Stomach (tissue), 4 donors: ENCODE data around the gene CRYBA2.

Experiments used
- CTCF ChIP-seq, 7 experiments: fragments of 450-650 bp in 4 of 7; fragments of 200-600 bp in 3 of 7; sonication (generic) in 3 of 7; IDR thresholded peaks; one replicate each; pipeline ENCODE4 v1.5.1; 2016 to 2019; ENCODE audit warnings: antibody characterized with exemption in 7 of 7, control low read depth in 2 of 7, mild to moderate bottlenecking in 1 of 7
- POLR2AphosphoS5 ChIP-seq, 3 donors: sonication (generic); formaldehyde crosslinking; IDR thresholded peaks; one replicate each; pipeline ENCODE4 v1.6.1; 2016; ENCODE audit warnings: antibody characterized with exemption in 3 of 3

- TF ChIP-seq POLR2AphosphoS5 (IDR thresholded peaks at IDR 0.05) (no peak), CTCF (IDR thresholded peaks at IDR 0.05) (no peak)
These were observed 25.5 kb upstream of the CRYBA2 start for GRCh38 chr2:219018726-219019125.
